Liver (tissue), 9 donors: ENCODE measurements around the gene LRRC70. TPM values are rescaled to one million over a fixed set of nuclear protein-coding genes. Genes with fewer than 3 reads are reported as not detected.

ENCODE experiments used
- DNase-seq: peaks from one replicate; pipeline ENCODE4 v3.0.0-alpha.2; 2017; ENCODE audit warnings: low spot score
- H3K27ac ChIP-seq, 2 donors: one replicate each; pipeline ENCODE4 v1.7.0; 2013; ENCODE audit warnings: inconsistent platforms in 2 of 2, low read length in 2 of 2, control low read depth in 1 of 2, low read depth in 1 of 2, mild to moderate bottlenecking in 1 of 2
- H3K27me3 ChIP-seq, 4 donors: one replicate each; pipeline versions ENCODE4 v1.6.1 to v1.7.0; 2013; ENCODE audit warnings: low read length in 3 of 4, inconsistent platforms in 1 of 4, mild to moderate bottlenecking in 1 of 4, moderate library complexity in 1 of 4; ENCODE audit not compliant: control insufficient read depth in 4 of 4, insufficient read depth in 4 of 4
- H3K36me3 ChIP-seq, 4 donors: one replicate each; pipeline versions ENCODE4 v1.6.1 to v1.7.0; 2013; ENCODE audit warnings: low read length in 3 of 4, mild to moderate bottlenecking in 3 of 4, low read depth in 1 of 4, moderate library complexity in 1 of 4; ENCODE audit not compliant: control insufficient read depth in 4 of 4, insufficient read depth in 3 of 4
- H3K4me1 ChIP-seq, 4 donors: one replicate each; pipeline versions ENCODE4 v1.6.1 to v1.7.0; 2013; ENCODE audit warnings: low read length in 3 of 4, mild to moderate bottlenecking in 3 of 4, moderate library complexity in 1 of 4; ENCODE audit not compliant: control insufficient read depth in 4 of 4, insufficient read depth in 4 of 4
- H3K4me3 ChIP-seq, 3 donors: one replicate each; pipeline versions ENCODE4 v1.6.1 to v1.7.0; 2013; ENCODE audit warnings: low read length in 3 of 3, control low read depth in 1 of 3, low read depth in 1 of 3, mild to moderate bottlenecking in 1 of 3
- H3K9ac ChIP-seq, 2 donors: one replicate each; pipeline ENCODE4 v1.7.0; 2013; ENCODE audit warnings: low read length in 2 of 2, mild to moderate bottlenecking in 2 of 2, moderate library complexity in 2 of 2, control low read depth in 1 of 2, low read depth in 1 of 2
- H3K9me3 ChIP-seq, 4 donors: one replicate each; pipeline versions ENCODE4 v1.6.1 to v1.7.0; 2013; ENCODE audit warnings: low read length in 3 of 4; ENCODE audit not compliant: control insufficient read depth in 4 of 4
- ATF3 ChIP-seq: IDR thresholded peaks from 2 replicates; pipeline ENCODE4 v1.6.1; 2016; ENCODE audit warnings: antibody characterized with exemption
- EGR1 ChIP-seq, 2 donors: IDR thresholded peaks; 2 replicates each; pipeline ENCODE4 v1.6.1; 2016 to 2018; ENCODE audit warnings: antibody characterized with exemption in 2 of 2, low read depth in 2 of 2
- FOXA1 ChIP-seq: IDR thresholded peaks from 2 replicates; pipeline ENCODE4 v1.6.1; 2016; ENCODE audit warnings: antibody characterized with exemption
- FOXA2 ChIP-seq: IDR thresholded peaks from 2 replicates; pipeline ENCODE4 v1.6.1; 2016; ENCODE audit warnings: antibody characterized with exemption
- GABPA ChIP-seq, 2 donors: IDR thresholded peaks in 1 of 2; conservative IDR thresholded peaks in 1 of 2; 2 replicates each; pipeline ENCODE4 v1.6.1; 2016; ENCODE audit warnings: antibody characterized with exemption in 2 of 2, mild to moderate bottlenecking in 1 of 2, moderate library complexity in 1 of 2
- HNF4A ChIP-seq, 2 donors: conservative IDR thresholded peaks; 2 replicates each; pipeline ENCODE4 v1.6.1; 2016; ENCODE audit warnings: antibody characterized with exemption in 2 of 2, mild to moderate bottlenecking in 2 of 2
- HNF4G ChIP-seq: IDR thresholded peaks from 2 replicates; pipeline ENCODE4 v1.6.1; 2016; ENCODE audit warnings: antibody characterized with exemption
- JUND ChIP-seq, 2 donors: IDR thresholded peaks; 2 replicates each; pipeline ENCODE4 v1.6.1; 2016; ENCODE audit warnings: antibody characterized with exemption in 2 of 2
- MAX ChIP-seq: IDR thresholded peaks from 2 replicates; pipeline ENCODE4 v1.6.1; 2016; ENCODE audit warnings: antibody characterized with exemption
- NR2F2 ChIP-seq: IDR thresholded peaks from 2 replicates; pipeline ENCODE4 v1.6.1; 2016; ENCODE audit warnings: antibody characterized with exemption
- REST ChIP-seq: IDR thresholded peaks from 2 replicates; pipeline ENCODE4 v1.6.1; 2016; ENCODE audit warnings: antibody characterized with exemption, mild to moderate bottlenecking
- RXRA ChIP-seq, 2 donors: IDR thresholded peaks; 2 replicates each; pipeline ENCODE4 v1.6.1; 2017 to 2018; ENCODE audit warnings: antibody characterized with exemption in 2 of 2, mild to moderate bottlenecking in 1 of 2
- SP1 ChIP-seq: IDR thresholded peaks from 2 replicates; pipeline ENCODE4 v1.6.1; 2018; ENCODE audit warnings: antibody characterized with exemption, mild to moderate bottlenecking
- TAF1 ChIP-seq: conservative IDR thresholded peaks from 2 replicates; pipeline ENCODE4 v1.6.1; 2016; ENCODE audit warnings: antibody characterized with exemption, mild to moderate bottlenecking
- YY1 ChIP-seq: IDR thresholded peaks from 2 replicates; pipeline ENCODE4 v1.6.1; 2016; ENCODE audit warnings: antibody characterized with exemption, mild to moderate bottlenecking
- ZBTB33 ChIP-seq: IDR thresholded peaks from 2 replicates; pipeline ENCODE4 v1.6.1; 2016; ENCODE audit warnings: antibody characterized with exemption
- WGBS: extraction: QIAGEN DNeasy Blood & Tissue Kit; methylation state at CpG from one replicate; pipeline ENCODE4 v1.1.7; 2013; 5-methylcytosine and 5-hydroxymethylcytosine counted together
- polyA plus RNA-seq, 2 donors: library from polyadenylated mRNA; stranded (reverse) in 1 of 2; unstranded in 1 of 2; fragments of 200-250 nt in 1 of 2; fragments of >200 nt in 1 of 2; fragmentation: Nextera tagmentation in 1 of 2; extraction: Ambion mirVana in 1 of 2; gene quantifications; one replicate each; pipeline versions ENCODE4 v1.2.1 to v1.2.3, GENCODE V29; 2013 to 2015
- total RNA-seq, 2 donors: library from RNA; depleted of rRNA; stranded (reverse); fragments of >200 nt; gene quantifications; one replicate each; pipeline ENCODE4 v1.2.3, GENCODE V29; 2014
- donor health status: healthy.
- donor health status: healthy.
- donor health status: healthy.
- donor health status: healthy.
- donor health status: healthy.

Gene LRRC70
- total and polyA plus RNA-seq, 4 donors, result 0.66 to 2.8 (median 1.7) TPM

- H3K36me3 ChIP-seq, result no peaks in the 10 kb centered on the region
- no peak for DNase-seq
Observed at GRCh38 chr5:62605638-62606037, 27.0 kb downstream of the LRRC70 start.

GRCh38 chr5:62606878-62607277 is 28.3 kb downstream of the LRRC70 start:
- WGBS, result 93% methylated on average over 1 of the region's 1 CpG
- Histone ChIP-seq H3K27ac (no peak overlapping the region), H3K9ac (no peak overlapping the region), H3K36me3 (no peaks in the 10 kb centered on the region), H3K4me3 (no peak overlapping the region), H3K9me3 (no peaks in the 10 kb centered on the region), H3K27me3 (no peaks in the 10 kb centered on the region), H3K4me1 (no peaks in the 10 kb centered on the region)
- no peak for DNase-seq
- TF ChIP-seq FOXA1, result no peak
- TF ChIP-seq TAF1, result no peak
- TF ChIP-seq HNF4G, result no peak
- no peak for TF ChIP-seq SP1
- TF ChIP-seq ATF3, result no peak
- no peak for TF ChIP-seq REST
- no peak for TF ChIP-seq GABPA (IDR thresholded peaks at IDR 0.05 in 1 of 2, conservative IDR thresholded peaks at IDR 0.05 in 1 of 2)
- TF ChIP-seq MAX, result no peak
- no peak for TF ChIP-seq RXRA (IDR thresholded peaks at IDR 0.05)

More at GRCh38 chr5:62605638-62606037, 27.0 kb downstream of the LRRC70 start:
- no peaks in the 10 kb centered on the region for H3K4me1 ChIP-seq
- no peak overlapping the region for H3K9ac ChIP-seq
- H3K27me3 ChIP-seq, result no peaks in the 10 kb centered on the region
- TF ChIP-seq MAX (no peak), HNF4G (no peak), GABPA (IDR thresholded peaks at IDR 0.05 in 1 of 2, conservative IDR thresholded peaks at IDR 0.05 in 1 of 2) (no peak), EGR1 (IDR thresholded peaks at IDR 0.05; ENCODE audit: low read depth in 2 of 2) (no peak), NR2F2 (no peak), TAF1 (no peak), JUND (IDR thresholded peaks at IDR 0.05) (no peak), HNF4A (conservative IDR thresholded peaks at IDR 0.05) (no peak), FOXA1 (no peak), FOXA2 (no peak), ATF3 (no peak), ZBTB33 (no peak), YY1 (no peak)
- WGBS, result 94% methylated on average over 4 of the region's 4 CpGs
- H3K4me3 ChIP-seq, result no peak overlapping the region
- no peaks in the 10 kb centered on the region for H3K9me3 ChIP-seq
- no peak overlapping the region for H3K27ac ChIP-seq
